Activated CD8-positive, alpha-beta T cell treated with anti-CD3 and anti-CD28 coated beads for 36 hours (primary cell): Measurements from ENCODE around the gene GRID2. TPM values are rescaled to one million over a fixed set of nuclear protein-coding genes. Genes with fewer than 3 reads are reported as not detected.

Source experiments
- ATAC-seq: fragments of 200-7000 bp; cut with Tn5 transposase; one replicate; pipeline ENCODE4 v1.10.0; 2021; ENCODE audit warnings: mild to moderate bottlenecking, moderate library complexity
- CTCF ChIA-PET: fragments of 350-600 bp; sonication (Branson Sonifier 250); formaldehyde crosslinking; loops from one replicate; lab custom pipeline; 2021; ENCODE audit warnings: antibody characterized with exemption; lab: Charles Lee
- POLR2A ChIA-PET: fragments of 350-600 bp; sonication (Branson Sonifier 250); formaldehyde crosslinking; loops from one replicate; lab custom pipeline; 2021; ENCODE audit warnings: antibody characterized with exemption; lab: Charles Lee
- DNase-seq: peaks from one replicate; pipeline ENCODE4 v3.0.0-alpha.2; 2020
- H3K27ac Mint-ChIP-seq: one replicate; pipeline ENCODE4 v1.8.0; 2021; ENCODE audit warnings: mild to moderate bottlenecking, mixed read lengths
- H3K27me3 Mint-ChIP-seq: one replicate; pipeline ENCODE4 v1.8.0; 2021; ENCODE audit warnings: mixed read lengths
- H3K36me3 Mint-ChIP-seq: one replicate; pipeline ENCODE4 v1.8.0; 2021; ENCODE audit warnings: low read depth, mixed read lengths
- H3K4me1 Mint-ChIP-seq: one replicate; pipeline ENCODE4 v1.8.0; 2021; ENCODE audit warnings: low read depth, mixed read lengths
- H3K4me3 Mint-ChIP-seq: one replicate; pipeline ENCODE4 v1.8.0; 2021; ENCODE audit warnings: mild to moderate bottlenecking, moderate library complexity, mixed read lengths
- H3K9me3 Mint-ChIP-seq: one replicate; pipeline ENCODE4 v1.8.0; 2021; ENCODE audit warnings: mixed read lengths
- intact Hi-C: fragments of 100-400 bp; cut with micrococcal nuclease; formaldehyde crosslinking; loops from one replicate; pipeline ENCODE4 v1.10.0; 2022
- total RNA-seq, 2 experiments: library from RNA; stranded (reverse); gene quantifications; one replicate each; pipeline ENCODE4 v1.2.3, GENCODE V29; 2021
- TF ChIP-seq, protein P1 (sequence below): fragments of 200-600 bp; IDR thresholded peaks from one replicate; pipeline ENCODE4 v1.8.0; 2022; ENCODE audit warnings: antibody characterized with exemption, mild to moderate bottlenecking

GRID2 gene
- total RNA-seq, 2 experiments from 2014 or later: not detected

- ATAC-seq (no peak), DNase-seq (no peak)
- POLR2A ChIA-PET: interaction anchor here (0.7 kb wide), 1 partner anchor 24 kb away, joined by 4 read pairs; no protein-coding TSS in a partner anchor
- H3K4me1 Mint-ChIP-seq: no peaks in the 10 kb centered on the region
- CTCF ChIA-PET: interaction anchor here (1.0 kb wide), 1 partner anchor 8 kb away, joined by 4 read pairs; no protein-coding TSS in a partner anchor
- H3K9me3 Mint-ChIP-seq: peaks cover 6% of the 10 kb centered on the region
- TF ChIP-seq, protein P1, sequence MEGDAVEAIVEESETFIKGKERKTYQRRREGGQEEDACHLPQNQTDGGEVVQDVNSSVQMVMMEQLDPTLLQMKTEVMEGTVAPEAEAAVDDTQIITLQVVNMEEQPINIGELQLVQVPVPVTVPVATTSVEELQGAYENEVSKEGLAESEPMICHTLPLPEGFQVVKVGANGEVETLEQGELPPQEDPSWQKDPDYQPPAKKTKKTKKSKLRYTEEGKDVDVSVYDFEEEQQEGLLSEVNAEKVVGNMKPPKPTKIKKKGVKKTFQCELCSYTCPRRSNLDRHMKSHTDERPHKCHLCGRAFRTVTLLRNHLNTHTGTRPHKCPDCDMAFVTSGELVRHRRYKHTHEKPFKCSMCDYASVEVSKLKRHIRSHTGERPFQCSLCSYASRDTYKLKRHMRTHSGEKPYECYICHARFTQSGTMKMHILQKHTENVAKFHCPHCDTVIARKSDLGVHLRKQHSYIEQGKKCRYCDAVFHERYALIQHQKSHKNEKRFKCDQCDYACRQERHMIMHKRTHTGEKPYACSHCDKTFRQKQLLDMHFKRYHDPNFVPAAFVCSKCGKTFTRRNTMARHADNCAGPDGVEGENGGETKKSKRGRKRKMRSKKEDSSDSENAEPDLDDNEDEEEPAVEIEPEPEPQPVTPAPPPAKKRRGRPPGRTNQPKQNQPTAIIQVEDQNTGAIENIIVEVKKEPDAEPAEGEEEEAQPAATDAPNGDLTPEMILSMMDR: no peak
- intact Hi-C loops: no loop called here
- H3K4me3 Mint-ChIP-seq: no peak overlapping the region
- no peak overlapping the region for H3K27ac Mint-ChIP-seq
- no peaks in the 10 kb centered on the region for H3K27me3 Mint-ChIP-seq
- no peaks in the 10 kb centered on the region for H3K36me3 Mint-ChIP-seq
These were observed 854.2 kb downstream of the GRID2 start for GRCh38 chr4:93157986-93158385.

DNA sequence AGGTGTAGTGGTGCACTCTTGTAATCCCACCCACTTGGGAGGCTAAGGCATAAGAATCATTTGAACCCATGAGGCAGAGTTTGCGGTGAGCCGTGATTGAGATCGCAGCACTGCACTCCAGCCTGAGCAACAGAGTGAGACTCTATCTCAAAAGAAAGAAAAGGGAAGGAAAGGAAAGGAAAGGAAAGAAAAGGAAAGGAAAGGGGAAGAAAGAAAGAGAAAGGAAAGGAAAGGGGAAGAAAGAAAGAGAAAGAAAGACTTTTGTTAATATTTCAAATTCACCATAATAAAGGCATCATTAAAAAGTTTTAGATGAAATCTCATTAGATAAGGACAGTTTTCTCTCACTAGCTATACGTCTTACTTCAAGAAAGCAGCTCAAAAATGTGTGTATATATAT lies 864.3 kb downstream of the GRID2 start:
- ATAC-seq (no peak), DNase-seq (no peak)
- CTCF ChIA-PET: no interaction called here
- Mint-ChIP-seq H3K27ac (no peak overlapping the region), H3K27me3 (no peaks in the 10 kb centered on the region), H3K36me3 (no peaks in the 10 kb centered on the region), H3K9me3 (peaks cover 2% of the 10 kb centered on the region), H3K4me1 (no peaks in the 10 kb centered on the region), H3K4me3 (no peak overlapping the region)
- intact Hi-C loops: no loop called here
- POLR2A ChIA-PET: no interaction called here
- TF ChIP-seq, protein P1: no peak

DNA sequence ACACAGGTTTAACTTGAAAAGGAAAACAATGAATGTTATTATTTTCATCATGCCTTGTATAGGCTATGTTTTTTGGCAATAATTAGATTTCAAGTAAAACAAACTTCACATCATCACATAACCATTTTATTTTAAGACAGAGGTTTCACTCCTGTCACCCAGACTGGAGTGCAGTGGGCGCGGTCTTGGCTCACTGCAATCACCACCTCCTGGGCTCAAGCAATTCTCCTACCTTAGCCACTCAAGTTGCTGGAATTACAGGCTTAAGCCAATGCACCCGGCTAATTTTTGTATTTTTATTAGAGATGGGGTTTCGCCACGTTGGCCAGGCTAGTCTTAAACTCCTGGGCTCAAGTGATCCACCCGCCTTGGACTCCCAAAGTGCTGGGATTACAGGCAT lies 866.2 kb downstream of the GRID2 start:
- no peaks in the 10 kb centered on the region for H3K27me3 Mint-ChIP-seq
- H3K4me3 Mint-ChIP-seq: no peak overlapping the region
- H3K36me3 Mint-ChIP-seq: no peaks in the 10 kb centered on the region
- DNase-seq: no peak
- CTCF ChIA-PET: no interaction called here
- no peaks in the 10 kb centered on the region for H3K4me1 Mint-ChIP-seq
- peaks cover 2% of the 10 kb centered on the region for H3K9me3 Mint-ChIP-seq
- POLR2A ChIA-PET: no interaction called here
- ATAC-seq: no peak
- H3K27ac Mint-ChIP-seq: no peak overlapping the region
- TF ChIP-seq, protein P1: no peak
- intact Hi-C loops: no loop called here

DNA sequence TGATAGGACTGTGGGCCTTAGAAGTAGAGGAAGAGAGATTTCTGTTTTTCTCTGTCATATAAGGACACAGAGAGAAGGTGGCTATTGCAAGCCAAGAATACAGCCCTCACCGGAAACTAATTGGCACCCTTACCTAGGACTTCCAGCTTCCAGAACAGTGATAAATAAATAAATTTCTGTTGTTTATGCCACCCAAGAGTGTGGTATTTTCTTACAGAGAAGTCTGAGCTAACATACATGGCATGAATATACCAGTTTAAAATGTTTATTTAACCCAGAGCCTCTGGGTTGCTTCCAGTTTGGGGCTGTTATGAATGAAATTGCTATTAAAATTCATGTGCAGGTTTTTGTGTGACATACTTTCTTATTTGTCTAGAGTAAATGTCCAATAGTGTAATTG lies 870.8 kb downstream of the GRID2 start:
- ATAC-seq (no peak), DNase-seq (no peak)
- TF ChIP-seq, protein P1: no peak
- Mint-ChIP-seq H3K4me1 (no peaks in the 10 kb centered on the region), H3K27me3 (no peaks in the 10 kb centered on the region), H3K9me3 (no peaks in the 10 kb centered on the region), H3K27ac (no peak overlapping the region), H3K36me3 (no peaks in the 10 kb centered on the region), H3K4me3 (no peak overlapping the region)
- POLR2A ChIA-PET: no interaction called here
- CTCF ChIA-PET: no interaction called here
- intact Hi-C loops: no loop called here

DNA sequence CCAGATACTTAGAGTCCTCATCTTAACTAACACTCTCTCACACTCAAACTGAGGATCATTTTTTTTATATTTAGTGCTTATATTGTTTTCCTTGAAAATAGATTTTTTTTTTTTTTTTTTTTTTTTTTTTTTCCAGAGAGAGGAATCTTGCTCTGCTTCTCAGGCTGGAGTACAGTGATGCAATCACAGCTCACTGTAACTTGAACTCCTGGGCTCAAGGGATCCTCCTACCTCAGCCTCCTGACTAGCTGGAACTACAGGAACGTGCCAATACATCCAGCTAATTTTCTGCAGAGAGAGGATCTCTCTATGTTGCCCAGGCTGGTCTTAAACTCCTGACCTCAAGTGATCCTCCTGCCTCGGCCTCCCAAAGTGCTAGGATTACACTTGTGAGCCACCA lies 874.5 kb downstream of the GRID2 start:
- H3K27me3 Mint-ChIP-seq: no peaks in the 10 kb centered on the region
- H3K9me3 Mint-ChIP-seq: peaks cover 1% of the 10 kb centered on the region
- ATAC-seq (no peak), DNase-seq (no peak)
- no peak overlapping the region for H3K4me3 Mint-ChIP-seq
- TF ChIP-seq, protein P1: no peak
- CTCF ChIA-PET: no interaction called here
- H3K27ac Mint-ChIP-seq: no peak overlapping the region
- intact Hi-C loops: no loop called here
- POLR2A ChIA-PET: no interaction called here
- H3K4me1 Mint-ChIP-seq: no peaks in the 10 kb centered on the region
- no peaks in the 10 kb centered on the region for H3K36me3 Mint-ChIP-seq
